Embryonic facial prominence (tissue), 1 donor: ENCODE measurements around the gene ZNF358.

ENCODE experiments used
- DNase-seq: peaks from one replicate; pipeline ENCODE4 v3.0.0-alpha.2; 2016; ENCODE audit errors: extremely low spot score

ZNF358 gene

DNA sequence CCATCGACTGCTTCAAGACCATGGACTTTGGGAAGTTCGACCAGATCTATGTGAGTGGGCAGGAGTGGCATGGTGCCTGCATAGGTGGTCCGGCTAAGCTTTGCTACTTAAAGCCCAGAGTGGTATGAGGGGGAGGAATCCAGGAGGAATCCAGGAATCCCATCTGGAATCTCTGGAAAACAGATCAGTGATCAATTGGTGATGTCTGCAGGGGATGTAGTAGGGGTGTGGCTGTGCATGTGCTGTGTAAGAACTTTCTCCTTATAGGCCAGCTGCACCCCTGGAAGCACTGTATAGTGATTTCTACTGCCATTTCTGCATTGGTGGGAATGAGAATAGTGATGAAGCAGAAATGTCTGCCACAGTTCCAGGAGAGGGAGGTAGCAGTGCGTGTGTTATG, 43.2 kb downstream of the ZNF358 start:
- DNase-seq = no peak

DNA sequence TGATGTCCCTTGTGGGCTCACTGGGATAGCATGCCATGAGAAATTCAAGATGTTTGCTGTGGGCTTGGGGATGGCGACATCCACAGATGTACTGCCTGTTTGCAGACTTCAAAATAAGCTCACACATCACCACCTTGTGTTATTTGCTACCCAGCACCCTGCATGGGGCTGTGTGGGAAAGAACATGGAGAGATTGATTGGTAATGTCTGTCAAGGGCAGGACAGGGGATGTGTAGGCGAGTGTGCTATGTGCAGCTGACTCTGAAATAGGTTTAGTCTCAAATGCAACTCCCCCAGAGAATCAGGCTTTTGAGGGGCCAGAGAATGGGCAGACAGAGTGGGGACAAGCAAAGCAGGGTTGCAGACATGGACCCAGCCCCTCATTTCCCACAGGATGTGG, 44.4 kb downstream of the ZNF358 start:
- DNase-seq = no peak

GRCh38 chr19:7561325-7561724, 45.4 kb downstream of the ZNF358 start:
- no peak for DNase-seq

GRCh38 chr19:7562646-7563393, 46.9 kb downstream of the ZNF358 start:
- DNase-seq = no peak

DNA sequence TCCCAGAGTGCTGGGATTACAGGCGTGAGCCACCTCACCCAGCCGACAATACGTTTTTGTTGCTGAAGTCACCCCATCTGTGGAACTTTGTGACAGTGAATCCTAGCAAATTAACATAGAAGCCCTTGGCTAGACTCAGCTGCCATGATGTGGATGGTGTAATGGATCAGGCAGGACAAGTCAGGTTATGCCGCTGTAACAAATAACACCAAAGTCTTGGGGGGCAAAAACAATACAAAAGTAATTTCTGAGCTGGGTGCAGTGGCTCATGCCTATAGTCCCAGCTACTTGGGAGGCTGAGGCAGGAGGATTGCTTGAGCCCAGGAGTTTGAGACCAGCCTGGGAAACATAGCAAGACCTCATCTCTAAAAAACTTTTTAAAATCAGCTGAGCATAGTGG, 49.0 kb downstream of the ZNF358 start:
- no peak for DNase-seq

DNA sequence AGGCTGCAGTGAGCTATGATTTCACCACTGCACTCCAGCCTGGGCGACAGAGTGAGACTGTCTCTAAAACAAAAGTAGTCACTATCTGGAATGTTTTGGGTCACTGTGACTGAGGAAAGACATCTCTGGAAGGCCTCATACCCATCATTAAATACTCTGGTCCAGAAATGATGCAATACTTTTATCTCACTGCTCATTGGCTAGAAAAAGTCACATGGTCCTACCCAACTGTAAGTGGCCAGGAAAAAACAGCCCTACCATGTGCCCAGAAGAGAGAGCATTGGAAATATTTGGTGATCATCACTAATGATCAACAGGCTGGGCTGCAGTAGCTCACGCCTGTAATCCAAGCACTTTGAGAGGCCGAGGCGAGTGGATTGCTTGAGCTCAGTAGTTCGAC, 49.4 kb downstream of the ZNF358 start:
- DNase-seq = no peak
